ENCODE data around the gene CSNK1A1.
A peak's percentile ranks its signal among the peaks of the same experiment; 100 is the strongest.

The CSNK1A1 gene

GRCh38 chr5:149583394-149583793 is 32.2 kb upstream of the CSNK1A1 start:
- DNase-seq (ENCODE audit: low read depth, low spot score) = peak; percentile 38
- TF ChIP-seq CTCF (IDR thresholded peaks at IDR 0.05; ENCODE audit: low read depth, low read length) = no peak
- no peak overlapping the region for H3K4me3 ChIP-seq (ENCODE audit: low read depth, low read length)
- in situ Hi-C loops (cut with HindIII; ENCODE audit: low sequenced_read_pairs) = no loop called here

GRCh38 chr5:149581931-149582768 is 30.9 kb upstream of the CSNK1A1 start:
- peak; percentile 62 for DNase-seq (ENCODE audit: low read depth, low spot score)
- in situ Hi-C loops (cut with HindIII; ENCODE audit: low sequenced_read_pairs) = no loop called here
- TF ChIP-seq CTCF (IDR thresholded peaks at IDR 0.05; ENCODE audit: low read depth, low read length) = no peak
- peak overlapping the region; percentile 40 for H3K4me3 ChIP-seq (ENCODE audit: low read depth, low read length)

GRCh38 chr5:149581192-149581861 is 30.1 kb upstream of the CSNK1A1 start, which contains the start of gene ARHGEF37:
ARHGEF37 (plus strand) TSS chr5:149581498; CDS start chr5:149597770, 16,272 bp downstream.
- peak; percentile 56 for DNase-seq (ENCODE audit: low read depth, low spot score)
- in situ Hi-C loops (cut with HindIII; ENCODE audit: low sequenced_read_pairs) = no loop called here
- H3K4me3 ChIP-seq (ENCODE audit: low read depth, low read length) = peak within 1 kb of the TSS; percentile 40
- no peak for TF ChIP-seq CTCF (IDR thresholded peaks at IDR 0.05; ENCODE audit: low read depth, low read length)

- peak overlapping the region; percentile 40 for H3K4me3 ChIP-seq (ENCODE audit: low read depth, low read length)
- TF ChIP-seq CTCF (IDR thresholded peaks at IDR 0.05; ENCODE audit: low read depth, low read length) = no peak
- in situ Hi-C loops (cut with HindIII; ENCODE audit: low sequenced_read_pairs) = no loop called here
- no peak for DNase-seq (ENCODE audit: low read depth, low spot score)
These were observed 29.6 kb upstream of the CSNK1A1 start for GRCh38 chr5:149580808-149581191.

- TF ChIP-seq CTCF (IDR thresholded peaks at IDR 0.05; ENCODE audit: low read depth, low read length) = no peak
- in situ Hi-C loops (cut with HindIII; ENCODE audit: low sequenced_read_pairs) = no loop called here
These were observed 27.7 kb upstream of the CSNK1A1 start for GRCh38 chr5:149578896-149579295.

GRCh38 chr5:149576021-149576420 is 24.8 kb upstream of the CSNK1A1 start:
- TF ChIP-seq CTCF (IDR thresholded peaks at IDR 0.05; ENCODE audit: low read depth, low read length) = no peak
- DNase-seq (ENCODE audit: low read depth, low spot score) = no peak
- H3K4me3 ChIP-seq (ENCODE audit: low read depth, low read length) = no peak overlapping the region
- in situ Hi-C loops (cut with HindIII; ENCODE audit: low sequenced_read_pairs) = no loop called here

More at GRCh38 chr5:149578896-149579295, 27.7 kb upstream of the CSNK1A1 start:
- no peak for DNase-seq (ENCODE audit: low read depth, low spot score)
- H3K4me3 ChIP-seq (ENCODE audit: low read depth, low read length) = no peak overlapping the region
